Cardiac fibroblast (primary cell): ENCODE results near the gene PRR33.
"Not testable (repeated sequence)": the region's sequence is repeated elsewhere in the genome, so short reads cannot be mapped to it uniquely, and the experiment has no call there.

Source experiments
- DNase-seq, 2 donors: peaks; one replicate each; pipeline versions ENCODE4 v3.0.0 to v3.0.0-alpha.2; 2010; ENCODE audit warnings: low read depth in 2 of 2
- H3K4me3 ChIP-seq, 2 donors: replicated peaks in 1 of 2; 1 replicate in 1 of 2; 2 replicates in 1 of 2; pipeline ENCODE4 v1.5.1; 2011; ENCODE audit warnings: low read depth in 2 of 2, low read length in 2 of 2, mild to moderate bottlenecking in 2 of 2, moderate library complexity in 1 of 2
- TF ChIP-seq, protein P1 (sequence below): IDR thresholded peaks from one replicate; pipeline ENCODE4 v1.5.1; 2011; ENCODE audit warnings: low read depth, mild to moderate bottlenecking, low read length, inconsistent platforms

Gene PRR33

DNA sequence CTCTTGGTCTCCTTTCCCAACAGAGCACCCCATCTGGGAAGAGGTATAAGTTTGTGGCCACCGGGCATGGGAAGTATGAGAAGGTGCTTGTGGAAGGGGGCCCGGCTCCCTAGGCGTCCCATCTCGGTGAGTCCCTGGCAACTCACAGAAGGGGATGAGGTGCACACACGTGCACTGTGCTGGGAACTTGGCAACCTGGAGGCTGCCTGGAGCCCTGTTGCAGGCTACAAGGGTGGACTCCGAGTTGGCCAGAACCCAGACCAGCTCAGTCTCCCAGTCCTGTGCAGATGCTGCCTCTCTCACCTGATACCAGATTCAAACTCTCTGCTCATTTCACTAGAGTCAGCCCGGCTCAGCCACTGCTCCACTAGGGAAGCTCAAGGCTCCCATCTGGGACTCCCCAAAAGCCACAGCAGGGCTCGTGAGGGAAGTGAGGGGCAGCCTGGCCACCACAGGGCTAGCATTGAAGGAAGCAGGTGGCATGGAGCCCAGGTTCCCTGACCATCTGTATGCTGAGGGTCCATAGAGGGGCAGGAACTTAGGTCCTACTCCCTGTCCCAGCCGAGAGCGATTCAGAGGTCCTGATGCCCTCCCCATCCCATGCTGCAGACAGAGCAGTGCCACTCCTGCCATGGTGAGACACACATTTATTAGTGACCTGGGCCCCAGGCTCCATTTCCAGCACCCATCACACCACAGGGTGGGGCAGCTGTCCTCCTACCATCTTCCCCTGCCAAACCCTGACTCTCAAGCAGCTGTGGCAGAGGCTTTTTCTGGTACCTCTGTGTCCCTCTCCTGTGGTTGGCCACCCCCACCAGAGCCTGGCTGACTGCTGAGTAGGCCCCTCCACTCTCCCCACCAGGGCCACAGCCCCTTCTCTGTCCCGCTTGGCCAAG is 4.0 kb downstream of the PRR33 start:
- DNase-seq: no peak
- no peak overlapping the region for H3K4me3 ChIP-seq
- TF ChIP-seq, protein P1, sequence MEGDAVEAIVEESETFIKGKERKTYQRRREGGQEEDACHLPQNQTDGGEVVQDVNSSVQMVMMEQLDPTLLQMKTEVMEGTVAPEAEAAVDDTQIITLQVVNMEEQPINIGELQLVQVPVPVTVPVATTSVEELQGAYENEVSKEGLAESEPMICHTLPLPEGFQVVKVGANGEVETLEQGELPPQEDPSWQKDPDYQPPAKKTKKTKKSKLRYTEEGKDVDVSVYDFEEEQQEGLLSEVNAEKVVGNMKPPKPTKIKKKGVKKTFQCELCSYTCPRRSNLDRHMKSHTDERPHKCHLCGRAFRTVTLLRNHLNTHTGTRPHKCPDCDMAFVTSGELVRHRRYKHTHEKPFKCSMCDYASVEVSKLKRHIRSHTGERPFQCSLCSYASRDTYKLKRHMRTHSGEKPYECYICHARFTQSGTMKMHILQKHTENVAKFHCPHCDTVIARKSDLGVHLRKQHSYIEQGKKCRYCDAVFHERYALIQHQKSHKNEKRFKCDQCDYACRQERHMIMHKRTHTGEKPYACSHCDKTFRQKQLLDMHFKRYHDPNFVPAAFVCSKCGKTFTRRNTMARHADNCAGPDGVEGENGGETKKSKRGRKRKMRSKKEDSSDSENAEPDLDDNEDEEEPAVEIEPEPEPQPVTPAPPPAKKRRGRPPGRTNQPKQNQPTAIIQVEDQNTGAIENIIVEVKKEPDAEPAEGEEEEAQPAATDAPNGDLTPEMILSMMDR: no peak

DNA sequence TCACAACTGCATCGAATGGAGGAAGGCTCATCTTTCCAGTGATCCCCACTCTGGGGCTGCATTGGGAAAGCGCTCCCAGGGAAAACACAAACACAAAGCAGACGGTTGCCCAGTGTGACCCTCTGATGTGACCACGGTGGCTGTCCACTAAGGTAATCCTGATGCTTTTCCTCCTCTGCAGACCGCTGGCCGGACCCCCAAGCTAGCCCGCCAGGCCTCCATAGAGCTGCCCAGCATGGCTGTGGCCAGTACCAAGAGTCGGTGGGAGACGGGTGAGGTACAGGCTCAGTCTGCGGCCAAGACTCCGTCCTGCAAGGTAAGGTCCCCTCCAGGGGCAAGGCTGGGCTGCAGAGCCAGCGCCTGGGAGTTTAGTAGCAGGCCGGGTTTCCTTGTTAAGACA is 5.1 kb downstream of the PRR33 start:
- DNase-seq: not testable (repeated sequence)

DNA sequence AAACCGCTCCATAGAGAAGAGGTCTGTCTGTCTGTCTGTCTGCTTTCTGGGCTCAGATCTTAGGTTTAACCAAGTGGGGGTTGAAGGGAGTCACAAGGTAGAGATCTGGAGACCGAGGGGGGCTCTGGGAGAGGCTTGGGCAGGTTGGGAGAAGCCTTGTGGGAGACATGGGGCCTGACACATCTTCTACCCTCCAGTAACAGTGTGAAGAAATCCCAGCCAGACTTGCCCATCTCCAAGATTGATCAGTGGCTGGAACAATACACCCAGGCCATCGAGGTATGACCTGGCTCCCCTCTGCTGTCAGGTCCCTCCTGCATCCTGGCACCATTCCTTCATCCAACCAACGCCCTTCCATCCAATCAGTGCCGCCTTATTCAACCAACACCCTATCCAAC is 7.4 kb downstream of the PRR33 start:
- TF ChIP-seq, protein P1: no peak
- no peak overlapping the region for H3K4me3 ChIP-seq
- no peak for DNase-seq

More for the DNA sequence above, 5.1 kb downstream of the PRR33 start:
- H3K4me3 ChIP-seq: not testable (repeated sequence)

DNA sequence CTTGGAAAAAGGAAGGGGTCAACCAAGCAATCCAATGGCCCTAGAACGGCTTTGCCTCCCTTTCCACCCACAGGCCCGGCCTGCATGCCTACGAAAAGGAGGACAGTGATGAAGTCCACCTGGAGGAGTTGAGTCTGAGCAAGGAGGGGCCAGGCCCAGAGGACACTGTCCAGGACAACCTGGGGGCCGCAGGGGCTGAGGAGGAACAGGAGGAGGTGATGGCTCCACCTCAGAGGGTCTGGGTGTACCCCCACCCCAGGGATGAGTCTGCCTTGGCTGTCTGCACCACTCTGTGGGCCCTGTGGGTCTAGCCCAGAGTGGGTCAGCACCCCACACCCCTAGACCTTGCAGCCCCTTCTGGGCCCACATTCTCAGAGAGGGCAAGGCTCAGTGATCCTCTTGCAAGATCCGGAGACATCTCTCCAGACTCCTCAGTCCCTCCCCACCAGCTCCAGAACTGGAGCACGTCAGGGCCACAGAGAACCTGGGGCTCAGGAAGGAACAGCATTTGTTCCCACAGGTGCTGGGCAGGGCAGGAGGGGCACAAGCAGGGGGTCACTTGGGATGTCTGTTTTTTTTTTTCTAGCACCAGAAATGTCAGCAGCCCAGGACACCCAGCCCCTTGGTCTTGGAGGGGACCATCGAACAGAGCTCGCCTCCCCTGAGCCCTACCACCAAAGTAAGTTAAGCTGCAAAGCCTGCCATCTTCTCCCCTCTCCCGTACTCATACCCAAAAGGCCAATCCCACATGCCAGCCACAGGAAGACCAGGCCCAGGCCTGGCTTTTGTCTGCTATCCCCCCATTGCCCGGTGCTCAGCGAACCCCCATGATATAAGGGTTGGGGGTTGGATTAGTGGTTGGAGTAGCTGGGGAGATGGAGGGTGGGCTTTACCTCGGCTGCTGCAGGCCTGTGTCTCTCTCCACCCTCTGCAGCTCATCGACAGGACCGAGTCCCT is 8.1 kb downstream of the PRR33 start:
- TF ChIP-seq, protein P1: no peak
- no peak for DNase-seq
- no peak overlapping the region for H3K4me3 ChIP-seq

DNA sequence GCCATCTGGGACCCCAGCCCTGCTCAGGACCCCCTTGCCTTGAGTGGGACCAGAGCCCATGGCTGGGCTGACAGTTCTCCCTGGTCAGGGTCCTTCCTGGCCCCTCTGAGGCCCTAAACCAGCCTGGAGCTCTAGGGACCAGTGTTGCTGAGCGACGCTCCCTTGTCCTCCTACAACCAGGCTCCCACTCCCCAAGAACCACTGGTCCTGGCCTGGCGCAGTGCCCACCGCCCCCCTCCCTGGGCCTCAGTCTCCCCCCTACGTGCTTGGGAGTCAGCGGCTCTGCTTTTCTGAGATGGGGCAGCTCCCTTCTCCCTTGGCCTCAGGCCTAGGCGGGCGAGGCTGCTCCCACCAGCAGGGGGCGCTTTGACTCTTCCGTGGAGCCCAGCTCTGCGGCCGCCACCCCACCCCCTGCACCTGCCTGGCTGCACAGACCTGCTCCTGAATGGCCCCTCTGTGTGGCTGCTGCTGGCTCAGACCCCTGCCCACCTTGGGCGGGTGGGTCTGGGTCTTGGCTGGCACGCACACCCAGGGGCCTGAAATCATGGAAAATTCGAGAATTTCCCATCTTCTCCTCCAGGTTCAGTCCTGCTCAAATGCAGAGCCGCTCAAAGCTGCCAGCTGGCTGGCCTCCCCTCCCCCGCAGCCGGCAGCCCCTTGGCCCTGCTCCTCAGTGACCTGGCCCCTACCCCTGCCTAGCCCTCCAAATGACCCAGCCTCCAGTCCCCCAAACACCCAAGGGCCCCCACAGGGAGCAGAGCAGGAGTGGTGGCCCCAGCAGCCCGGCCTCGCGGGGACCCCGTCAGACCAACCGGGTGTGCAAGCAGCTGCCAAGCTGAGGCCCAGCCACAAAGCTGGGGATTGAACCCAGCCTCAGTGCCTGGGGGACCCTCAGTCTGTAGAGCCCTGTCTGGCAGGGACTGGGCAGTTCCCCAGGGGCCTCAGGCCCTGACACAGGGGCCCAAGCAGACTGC is 9.1 kb downstream of the PRR33 start:
- TF ChIP-seq, protein P1: peak; percentile 98
- peak; percentile 79 to 86 for DNase-seq
- no peak overlapping the region for H3K4me3 ChIP-seq

- TF ChIP-seq, protein P1: no peak
- H3K4me3 ChIP-seq: no peak overlapping the region
- DNase-seq: no peak
Observed at GRCh38 chr11:1881442-1882264, 10.0 kb downstream of the PRR33 start.
